ENCODE data around the gene TSPAN19.

Gene TSPAN19

DNA sequence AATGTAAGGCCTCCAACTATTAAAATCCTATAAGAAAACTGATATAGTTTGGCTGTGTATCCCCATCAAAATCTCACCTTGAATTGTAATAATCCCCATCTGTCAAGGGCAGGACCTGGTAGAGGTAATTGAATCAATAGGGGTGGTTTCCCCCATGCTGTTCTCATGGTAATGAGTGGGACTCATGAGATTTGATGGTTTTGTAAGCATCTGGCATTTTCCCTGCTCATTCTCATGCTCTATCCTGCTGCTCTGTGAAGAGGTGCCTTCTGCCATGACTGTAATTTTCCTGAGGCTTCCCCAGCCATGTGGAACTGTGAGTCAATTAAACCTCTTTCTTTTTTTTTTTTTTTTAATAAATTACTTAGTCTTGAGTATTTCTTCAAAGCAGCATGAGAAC is 31.9 kb downstream of the TSPAN19 start:
- no peak for DNase-seq (ENCODE audit: low read depth)
- TF ChIP-seq, protein P1, sequence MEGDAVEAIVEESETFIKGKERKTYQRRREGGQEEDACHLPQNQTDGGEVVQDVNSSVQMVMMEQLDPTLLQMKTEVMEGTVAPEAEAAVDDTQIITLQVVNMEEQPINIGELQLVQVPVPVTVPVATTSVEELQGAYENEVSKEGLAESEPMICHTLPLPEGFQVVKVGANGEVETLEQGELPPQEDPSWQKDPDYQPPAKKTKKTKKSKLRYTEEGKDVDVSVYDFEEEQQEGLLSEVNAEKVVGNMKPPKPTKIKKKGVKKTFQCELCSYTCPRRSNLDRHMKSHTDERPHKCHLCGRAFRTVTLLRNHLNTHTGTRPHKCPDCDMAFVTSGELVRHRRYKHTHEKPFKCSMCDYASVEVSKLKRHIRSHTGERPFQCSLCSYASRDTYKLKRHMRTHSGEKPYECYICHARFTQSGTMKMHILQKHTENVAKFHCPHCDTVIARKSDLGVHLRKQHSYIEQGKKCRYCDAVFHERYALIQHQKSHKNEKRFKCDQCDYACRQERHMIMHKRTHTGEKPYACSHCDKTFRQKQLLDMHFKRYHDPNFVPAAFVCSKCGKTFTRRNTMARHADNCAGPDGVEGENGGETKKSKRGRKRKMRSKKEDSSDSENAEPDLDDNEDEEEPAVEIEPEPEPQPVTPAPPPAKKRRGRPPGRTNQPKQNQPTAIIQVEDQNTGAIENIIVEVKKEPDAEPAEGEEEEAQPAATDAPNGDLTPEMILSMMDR (IDR thresholded peaks at IDR 0.05; ENCODE audit: insufficient read depth, low read depth, low read length, missing control alignments), result no peak

DNA sequence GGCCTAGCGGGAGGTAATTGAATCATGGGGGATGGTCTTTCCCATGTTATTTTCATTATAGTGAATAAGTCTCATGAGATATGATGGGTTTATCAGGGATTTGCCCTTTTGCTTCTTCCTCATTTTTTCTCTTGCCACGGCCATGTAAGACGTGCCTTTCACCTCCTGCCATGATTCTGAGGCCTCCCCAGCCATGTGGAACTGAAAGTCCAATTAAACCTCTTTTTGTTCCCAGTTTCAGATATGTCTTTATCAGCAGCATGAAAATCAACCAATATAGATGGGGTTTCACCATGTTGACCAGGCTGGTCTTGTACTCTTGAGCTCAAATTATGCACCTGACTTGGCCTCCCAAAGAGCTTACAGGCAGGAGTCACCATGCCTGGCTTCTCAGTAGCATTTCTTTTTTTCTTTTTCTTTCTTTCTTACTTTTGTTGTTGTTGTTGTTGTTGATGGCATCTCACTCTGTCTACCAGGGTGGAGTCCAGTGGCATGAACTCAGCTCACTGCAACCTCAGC is 33.2 kb downstream of the TSPAN19 start:
- TF ChIP-seq, protein P1 (IDR thresholded peaks at IDR 0.05; ENCODE audit: insufficient read depth, low read depth, low read length, missing control alignments), result no peak
- H3K4me3 ChIP-seq (ENCODE audit: low read depth, low read length), result no peak overlapping the region
- DNase-seq (ENCODE audit: low read depth), result no peak

More for the DNA sequence above, 31.9 kb downstream of the TSPAN19 start:
- H3K4me3 ChIP-seq (ENCODE audit: low read depth, low read length), result no peak overlapping the region

DNA sequence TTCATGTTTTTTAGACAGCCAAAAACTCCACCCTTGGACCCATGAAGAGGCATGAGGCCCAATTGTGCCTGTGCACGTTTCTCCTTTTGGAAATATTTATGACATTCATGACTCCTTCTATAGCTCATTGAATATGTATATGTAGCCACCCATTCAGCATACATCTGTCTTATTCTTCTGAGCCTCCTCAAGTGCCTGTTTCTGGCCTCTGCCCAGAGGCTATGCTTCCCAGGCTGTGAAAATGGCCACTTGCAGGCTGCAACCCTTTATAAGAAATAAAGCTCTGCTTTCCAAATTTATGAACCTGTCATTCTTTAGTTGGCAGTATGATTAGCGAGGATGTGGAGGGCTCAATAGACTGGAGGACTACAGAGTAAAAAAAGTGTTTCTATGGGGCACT is 35.3 kb downstream of the TSPAN19 start:
- DNase-seq (ENCODE audit: low read depth), result no peak
- H3K4me3 ChIP-seq (ENCODE audit: low read depth, low read length), result no peak overlapping the region
- TF ChIP-seq, protein P1 (IDR thresholded peaks at IDR 0.05; ENCODE audit: insufficient read depth, low read depth, low read length, missing control alignments), result no peak

DNA sequence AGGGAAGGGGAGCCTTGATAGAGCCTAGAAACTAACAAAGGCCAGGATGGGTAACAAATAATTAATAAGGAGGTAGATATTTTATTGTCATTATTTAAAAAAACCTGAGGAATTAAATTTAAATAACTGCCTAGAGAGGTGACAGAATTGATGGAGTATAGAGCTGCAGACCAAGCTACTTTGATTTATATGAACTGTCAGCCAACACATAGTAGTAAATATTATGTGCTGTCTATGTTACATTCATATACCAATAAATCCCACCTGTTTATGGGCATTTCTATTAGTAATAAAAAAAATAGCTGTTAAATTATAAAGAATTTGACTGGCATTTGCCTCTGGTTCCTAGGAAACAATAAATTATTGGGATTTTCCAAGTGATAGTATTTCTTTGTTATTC is 37.7 kb downstream of the TSPAN19 start:
- H3K4me3 ChIP-seq (ENCODE audit: low read depth, low read length), result no peak overlapping the region
- TF ChIP-seq, protein P1 (IDR thresholded peaks at IDR 0.05; ENCODE audit: insufficient read depth, low read depth, low read length, missing control alignments), result no peak
- DNase-seq (ENCODE audit: low read depth), result no peak

DNA sequence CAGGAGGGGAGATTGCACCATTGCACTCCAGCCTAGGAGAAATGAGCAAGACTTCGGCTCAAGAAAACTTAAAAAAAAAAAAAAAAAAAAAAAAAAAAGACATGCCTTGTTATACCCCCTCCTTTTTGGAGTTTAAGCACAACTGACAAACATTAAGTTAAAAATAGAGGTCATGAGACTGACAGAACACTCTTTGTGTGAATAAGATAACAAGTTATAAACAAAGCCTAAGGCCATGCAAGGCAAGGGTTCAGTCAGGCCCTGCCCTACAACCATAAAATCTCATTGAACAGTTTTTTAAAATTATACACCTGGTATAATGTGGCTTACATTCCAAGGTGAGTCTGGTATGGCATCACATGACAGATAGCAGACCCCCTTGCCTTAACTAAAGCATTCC is 39.3 kb downstream of the TSPAN19 start:
- DNase-seq (ENCODE audit: low read depth), result no peak
- TF ChIP-seq, protein P1 (IDR thresholded peaks at IDR 0.05; ENCODE audit: insufficient read depth, low read depth, low read length, missing control alignments), result no peak
- H3K4me3 ChIP-seq (ENCODE audit: low read depth, low read length), result no peak overlapping the region

DNA sequence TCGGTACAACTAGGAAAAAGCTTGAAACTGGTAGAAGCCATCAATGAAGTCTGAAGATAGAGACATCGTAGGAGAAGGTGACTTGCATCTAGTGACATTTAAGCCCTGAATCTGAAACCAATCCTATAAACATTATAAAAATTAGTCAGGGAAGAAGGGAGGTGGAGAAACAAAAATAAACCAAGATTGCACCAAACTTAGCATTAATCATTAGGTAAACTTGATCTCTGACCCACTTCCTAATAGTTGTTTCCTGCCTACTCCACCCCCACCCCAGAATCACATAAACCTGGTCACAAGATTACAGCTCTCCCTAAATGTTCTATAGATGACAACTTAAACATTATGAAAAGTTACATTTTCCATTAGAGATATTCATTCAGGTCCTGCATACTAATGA is 40.4 kb downstream of the TSPAN19 start:
- no peak for DNase-seq (ENCODE audit: low read depth)
- no peak overlapping the region for H3K4me3 ChIP-seq (ENCODE audit: low read depth, low read length)
- TF ChIP-seq, protein P1 (IDR thresholded peaks at IDR 0.05; ENCODE audit: insufficient read depth, low read depth, low read length, missing control alignments), result no peak

DNA sequence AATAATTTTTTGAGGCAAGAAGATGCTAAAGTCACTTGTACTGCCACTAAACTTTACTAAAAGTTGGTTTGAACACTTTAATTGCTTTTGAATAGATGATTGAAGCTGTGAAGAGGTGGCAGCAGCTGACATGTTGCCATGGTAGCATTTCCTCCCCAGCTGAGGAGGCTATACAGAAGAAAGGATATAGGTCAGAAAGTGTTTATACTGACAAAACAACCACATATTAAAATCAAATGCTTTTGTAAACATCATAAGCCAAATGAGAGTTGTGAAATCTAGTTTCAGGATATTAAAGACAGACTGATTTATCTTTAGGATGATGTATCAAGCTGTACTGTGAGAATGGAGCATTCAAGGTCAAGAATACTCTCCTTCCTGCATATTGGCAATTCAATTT is 41.7 kb downstream of the TSPAN19 start:
- TF ChIP-seq, protein P1 (IDR thresholded peaks at IDR 0.05; ENCODE audit: insufficient read depth, low read depth, low read length, missing control alignments), result no peak
- DNase-seq (ENCODE audit: low read depth), result no peak
- H3K4me3 ChIP-seq (ENCODE audit: low read depth, low read length), result no peak overlapping the region
